ENCODE measurements around the gene TTC21B.

GRCh38 chr2:165911231-165911630, 42.3 kb downstream of the TTC21B start:
- no peak for TF ChIP-seq CTCF (IDR thresholded peaks at IDR 0.05; ENCODE audit: poor library complexity)
- no peak for TF ChIP-seq EZH2 (IDR thresholded peaks at IDR 0.05; ENCODE audit: borderline replicate concordance)
- no peak for TF ChIP-seq EZH2phosphoT487 (IDR thresholded peaks at IDR 0.05; ENCODE audit: low read depth, severe bottlenecking, unreplicated experiment)
